T-helper 2 cell treated with Interferon-gamma antibody and Interleukin-4, amounts not matched to agents 100 ng/mL and 5 ng/mL, for 36 hours (primary cell): ENCODE data around the gene CLUH. TPM values are rescaled to one million over a fixed set of nuclear protein-coding genes. Genes with fewer than 3 reads are reported as not detected.

Experiments
- intact Hi-C: fragments of 100-400 bp; cut with micrococcal nuclease; formaldehyde crosslinking; loops from one replicate; pipeline ENCODE4 v1.15.1; 2023
- total RNA-seq: library from RNA; stranded (reverse); gene quantifications from 2 replicates; pipeline ENCODE4 v1.2.3, GENCODE V29; 2022

The CLUH gene, protein sequence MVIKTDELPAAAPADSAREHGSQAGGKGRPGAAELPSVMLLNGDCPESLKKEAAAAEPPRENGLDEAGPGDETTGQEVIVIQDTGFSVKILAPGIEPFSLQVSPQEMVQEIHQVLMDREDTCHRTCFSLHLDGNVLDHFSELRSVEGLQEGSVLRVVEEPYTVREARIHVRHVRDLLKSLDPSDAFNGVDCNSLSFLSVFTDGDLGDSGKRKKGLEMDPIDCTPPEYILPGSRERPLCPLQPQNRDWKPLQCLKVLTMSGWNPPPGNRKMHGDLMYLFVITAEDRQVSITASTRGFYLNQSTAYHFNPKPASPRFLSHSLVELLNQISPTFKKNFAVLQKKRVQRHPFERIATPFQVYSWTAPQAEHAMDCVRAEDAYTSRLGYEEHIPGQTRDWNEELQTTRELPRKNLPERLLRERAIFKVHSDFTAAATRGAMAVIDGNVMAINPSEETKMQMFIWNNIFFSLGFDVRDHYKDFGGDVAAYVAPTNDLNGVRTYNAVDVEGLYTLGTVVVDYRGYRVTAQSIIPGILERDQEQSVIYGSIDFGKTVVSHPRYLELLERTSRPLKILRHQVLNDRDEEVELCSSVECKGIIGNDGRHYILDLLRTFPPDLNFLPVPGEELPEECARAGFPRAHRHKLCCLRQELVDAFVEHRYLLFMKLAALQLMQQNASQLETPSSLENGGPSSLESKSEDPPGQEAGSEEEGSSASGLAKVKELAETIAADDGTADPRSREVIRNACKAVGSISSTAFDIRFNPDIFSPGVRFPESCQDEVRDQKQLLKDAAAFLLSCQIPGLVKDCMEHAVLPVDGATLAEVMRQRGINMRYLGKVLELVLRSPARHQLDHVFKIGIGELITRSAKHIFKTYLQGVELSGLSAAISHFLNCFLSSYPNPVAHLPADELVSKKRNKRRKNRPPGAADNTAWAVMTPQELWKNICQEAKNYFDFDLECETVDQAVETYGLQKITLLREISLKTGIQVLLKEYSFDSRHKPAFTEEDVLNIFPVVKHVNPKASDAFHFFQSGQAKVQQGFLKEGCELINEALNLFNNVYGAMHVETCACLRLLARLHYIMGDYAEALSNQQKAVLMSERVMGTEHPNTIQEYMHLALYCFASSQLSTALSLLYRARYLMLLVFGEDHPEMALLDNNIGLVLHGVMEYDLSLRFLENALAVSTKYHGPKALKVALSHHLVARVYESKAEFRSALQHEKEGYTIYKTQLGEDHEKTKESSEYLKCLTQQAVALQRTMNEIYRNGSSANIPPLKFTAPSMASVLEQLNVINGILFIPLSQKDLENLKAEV (N-terminal part only)
- total RNA-seq, result 73.3 and 79.3 TPM in 2 replicates

- intact Hi-C loops, result loop anchor here (1.0 to 5.0 kb wide), 4 partner anchors 119 to 409 kb away; partner anchors contain the start of genes METTL16, MNT, PAFAH1B1 and SMG6
These were observed at the start of gene CLUH for GRCh38 chr17:2711608-2712299. TSS of gene CLUH (minus strand) at chr17:2711764. CDS start at chr17:2711661, 103 bp downstream.

- intact Hi-C loops, result no loop called here
These were observed 47.3 kb upstream of the CLUH start for GRCh38 chr17:2758870-2759269.

DNA sequence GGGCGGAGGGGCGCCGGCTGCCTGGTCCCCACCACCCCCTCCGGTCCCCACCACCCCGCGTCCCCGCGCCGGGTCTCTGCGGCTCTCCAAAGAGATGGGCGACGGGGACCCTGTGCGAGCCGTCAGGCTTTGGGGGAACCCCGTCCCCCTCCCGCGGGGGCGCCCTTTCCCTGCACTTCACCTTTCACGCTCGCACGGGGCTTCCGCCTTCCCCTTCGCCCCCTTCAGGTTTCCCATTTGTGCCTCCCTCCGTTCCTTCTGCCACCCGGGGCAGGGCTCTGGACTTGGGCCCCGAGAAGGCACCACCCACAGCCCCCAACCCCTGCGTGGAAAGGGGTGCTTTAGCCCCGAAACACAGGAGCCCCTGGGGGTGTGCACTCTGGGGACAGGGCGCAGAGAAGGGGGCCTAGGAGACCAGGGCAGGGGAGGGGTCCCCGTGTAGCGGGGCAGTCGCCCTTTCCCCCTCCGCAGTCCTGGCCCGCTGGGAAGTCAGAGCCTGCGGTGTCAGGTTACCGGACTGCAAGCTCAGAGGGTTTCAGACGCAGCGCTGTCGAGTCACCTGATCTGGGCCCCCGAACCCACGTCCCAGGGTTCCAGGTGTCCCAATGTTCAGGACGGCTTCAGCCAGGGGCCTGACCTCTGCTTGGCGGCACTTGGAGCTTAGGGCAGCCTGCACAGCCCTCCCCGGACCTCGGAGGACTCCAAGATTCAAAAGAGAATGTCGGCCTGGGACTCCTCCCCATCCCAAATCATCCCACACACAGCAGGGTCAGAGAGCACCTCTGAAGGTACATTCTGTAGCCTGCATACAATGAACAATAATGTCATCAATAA lies 44.5 kb upstream of the CLUH start:
- intact Hi-C loops, result no loop called here

DNA sequence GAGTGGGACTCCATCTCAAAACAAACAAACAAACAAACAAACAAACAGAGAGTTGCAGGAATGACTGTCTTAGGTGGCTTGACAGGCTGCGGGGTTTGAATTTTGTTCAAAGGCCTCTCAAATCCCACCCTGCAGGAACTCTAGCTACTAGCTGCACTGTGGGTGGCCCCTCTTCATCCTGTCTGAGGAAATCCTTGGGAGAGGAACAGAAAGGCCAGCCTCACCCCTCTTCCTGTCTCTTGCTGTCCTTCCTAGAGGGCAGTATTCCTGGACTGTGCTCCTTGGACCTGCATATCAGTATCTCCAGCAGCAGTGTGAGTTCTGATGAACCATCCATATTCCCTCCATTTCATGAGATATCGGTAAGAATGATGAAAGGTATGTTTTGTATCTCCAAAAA lies 39.9 kb upstream of the CLUH start:
- intact Hi-C loops, result no loop called here

DNA sequence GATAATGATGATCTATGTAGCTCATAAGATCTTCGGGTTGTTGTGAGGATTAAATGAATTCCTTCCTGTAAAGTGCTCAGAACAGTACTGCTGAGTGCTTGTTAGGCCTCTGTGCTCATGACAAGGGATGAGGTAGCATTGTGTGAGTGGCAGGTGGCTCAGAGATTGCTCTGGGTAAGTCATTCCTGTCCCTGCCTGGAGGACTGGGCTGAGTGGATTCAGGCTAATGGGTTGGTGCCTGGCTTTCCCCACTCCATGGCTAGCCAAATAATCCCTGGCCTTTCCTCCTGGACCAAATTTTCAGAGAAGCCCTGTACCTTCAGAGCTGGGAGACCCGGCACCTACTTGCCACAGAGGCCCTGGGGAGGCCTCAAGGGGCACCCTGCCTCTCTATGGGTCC lies 39.2 kb upstream of the CLUH start:
- intact Hi-C loops, result no loop called here

- intact Hi-C loops, result no loop called here
These were observed 38.2 kb upstream of the CLUH start for GRCh38 chr17:2749784-2750181.

GRCh38 chr17:2749058-2749783 lies 37.7 kb upstream of the CLUH start, which contains the start of gene CCDC92B:
TSS of gene CCDC92B (minus strand) at chr17:2749652. CDS start at chr17:2735145, 14,507 bp downstream.
- intact Hi-C loops, result no loop called here

GRCh38 chr17:2745317-2746037 lies 33.9 kb upstream of the CLUH start:
- intact Hi-C loops, result no loop called here

DNA sequence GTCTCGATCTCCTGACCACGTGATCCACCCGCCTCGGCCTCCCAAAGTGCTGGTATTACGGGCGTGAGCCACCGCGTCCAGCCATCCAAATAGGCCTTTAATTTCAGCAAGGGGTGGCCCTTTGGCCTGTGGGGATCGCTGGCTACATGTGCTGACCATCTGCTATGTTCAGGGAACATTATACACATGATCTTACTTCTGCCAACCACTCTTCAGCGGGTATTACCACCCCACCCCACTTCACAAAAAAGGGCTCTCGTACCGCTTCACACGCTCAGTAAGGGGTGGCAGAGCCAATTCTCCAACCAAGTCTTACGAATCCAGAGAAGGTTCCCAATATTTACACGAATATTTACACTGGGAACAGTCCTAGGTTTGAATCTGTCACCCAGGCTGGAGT lies 26.1 kb upstream of the CLUH start:
- intact Hi-C loops, result no loop called here

- intact Hi-C loops, result no loop called here
These were observed 25.4 kb upstream of the CLUH start for GRCh38 chr17:2736956-2737355.

GRCh38 chr17:2735896-2736295 lies 24.3 kb upstream of the CLUH start:
- intact Hi-C loops, result no loop called here

- intact Hi-C loops, result no loop called here
These were observed 23.4 kb upstream of the CLUH start for GRCh38 chr17:2734939-2735338.

DNA sequence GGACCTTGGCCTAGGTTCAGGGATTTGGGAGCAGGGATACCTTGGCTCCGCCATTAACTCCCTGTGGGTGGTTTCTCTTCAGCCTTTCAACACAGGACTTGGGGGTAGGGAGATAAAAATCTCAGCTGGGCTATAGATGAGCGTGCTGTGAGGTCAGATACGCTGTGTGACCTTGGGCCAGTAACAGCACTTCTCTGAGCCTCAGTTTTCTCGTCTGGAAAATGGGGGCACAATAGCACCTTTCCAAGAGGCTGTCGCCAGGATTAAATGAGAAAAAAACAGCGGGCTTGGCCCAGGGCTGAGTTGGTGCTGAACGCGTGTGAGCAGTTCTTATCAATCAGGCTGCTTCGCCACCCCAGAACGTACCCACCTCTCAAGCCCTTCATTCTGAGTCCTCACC lies 20.2 kb upstream of the CLUH start:
- intact Hi-C loops, result no loop called here

- intact Hi-C loops, result no loop called here
These were observed 19.3 kb upstream of the CLUH start for GRCh38 chr17:2730764-2731353.

DNA sequence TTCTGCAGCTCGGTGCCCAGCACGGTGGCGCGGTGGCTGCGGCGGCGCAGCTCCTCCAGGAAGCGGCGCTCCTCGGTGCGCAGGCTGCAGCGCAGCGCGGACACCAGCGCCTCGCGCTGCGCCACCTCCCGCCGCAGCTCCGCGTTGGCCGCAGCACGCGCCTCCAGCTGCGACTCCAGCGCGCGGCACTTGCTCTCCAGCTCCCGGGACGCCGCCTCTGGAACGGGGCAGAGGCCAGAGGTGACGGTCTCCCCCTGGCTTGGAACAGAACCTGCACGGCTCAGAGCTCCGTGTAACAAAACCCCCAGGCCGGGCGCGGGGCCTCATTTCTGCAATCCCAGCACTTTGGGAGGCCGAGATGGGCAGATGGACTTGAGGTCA lies 13.2 kb upstream of the CLUH start:
- intact Hi-C loops, result no loop called here

DNA sequence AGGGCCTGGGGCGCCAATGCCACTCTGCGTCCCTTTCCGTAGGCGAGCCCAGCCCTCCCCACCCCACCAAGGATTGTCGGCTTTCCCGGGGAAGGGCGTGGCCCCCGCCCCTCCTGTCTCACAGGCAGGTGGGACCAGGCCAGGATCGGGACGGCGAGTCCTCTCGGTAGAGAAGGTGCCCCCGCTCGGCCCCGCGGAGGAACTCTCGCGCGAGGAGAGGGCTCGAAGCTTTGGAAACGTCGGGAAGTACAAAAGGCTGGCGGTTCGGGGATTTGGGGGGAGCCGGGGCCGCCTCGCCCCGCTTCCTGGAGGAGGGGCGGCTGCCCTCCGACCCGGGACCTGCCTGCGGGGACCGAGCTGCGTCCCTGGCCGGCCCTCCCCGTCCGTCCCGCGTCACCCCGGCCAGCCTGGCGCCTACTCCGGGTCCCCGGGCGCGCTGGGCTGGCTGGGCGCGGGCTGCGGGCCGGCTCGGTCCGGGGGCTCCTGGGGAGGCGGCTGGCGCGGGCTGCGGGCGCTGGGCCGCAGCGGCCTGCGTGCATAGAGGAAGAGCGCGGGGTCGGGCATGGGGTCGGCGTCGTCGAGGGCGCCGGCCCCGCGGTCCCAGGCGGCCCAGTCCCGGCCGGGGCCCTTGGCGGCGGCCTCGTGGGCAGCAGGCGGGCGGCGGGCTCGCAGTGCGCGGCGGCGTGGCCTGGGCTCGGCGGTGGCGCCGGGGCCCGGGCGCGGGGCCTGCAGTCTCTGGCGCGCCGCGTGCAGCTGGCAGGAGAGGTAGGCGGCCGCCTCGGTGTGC lies 12.6 kb upstream of the CLUH start:
- intact Hi-C loops, result no loop called here

DNA sequence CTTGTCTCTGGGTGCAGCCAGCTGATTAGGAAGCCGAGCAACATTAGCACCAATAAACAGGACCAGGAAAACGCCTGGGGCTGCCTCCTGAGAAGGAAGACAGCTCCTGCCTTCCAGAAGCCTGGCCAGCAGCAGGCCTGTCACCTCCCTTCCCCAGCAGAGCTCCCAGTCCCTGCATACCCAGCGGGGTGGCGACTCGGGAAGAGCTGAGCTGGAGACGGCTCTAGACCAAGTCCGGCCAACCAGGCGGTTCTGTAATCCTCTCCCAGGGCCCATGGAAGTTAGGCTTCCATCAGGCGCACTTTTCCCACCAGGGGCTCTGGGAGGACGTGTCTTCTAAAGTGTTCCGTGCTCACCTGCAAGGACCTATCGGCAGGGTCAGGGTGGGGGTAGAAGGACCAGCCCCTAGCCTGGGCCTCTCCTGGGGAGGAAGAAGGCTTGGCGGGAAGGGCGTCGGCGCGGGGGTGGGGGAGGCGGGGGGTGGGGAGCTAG lies 12.0 kb upstream of the CLUH start:
- intact Hi-C loops, result no loop called here
